ENCODE measurements around the gene TRIM64. TPM values are rescaled to one million over a fixed set of nuclear protein-coding genes. Genes with fewer than 3 reads are reported as not detected.
"Not testable (repeated sequence)": the region's sequence is repeated elsewhere in the genome, so short reads cannot be mapped to it uniquely, and the experiment has no call there.

The TRIM64 gene, protein sequence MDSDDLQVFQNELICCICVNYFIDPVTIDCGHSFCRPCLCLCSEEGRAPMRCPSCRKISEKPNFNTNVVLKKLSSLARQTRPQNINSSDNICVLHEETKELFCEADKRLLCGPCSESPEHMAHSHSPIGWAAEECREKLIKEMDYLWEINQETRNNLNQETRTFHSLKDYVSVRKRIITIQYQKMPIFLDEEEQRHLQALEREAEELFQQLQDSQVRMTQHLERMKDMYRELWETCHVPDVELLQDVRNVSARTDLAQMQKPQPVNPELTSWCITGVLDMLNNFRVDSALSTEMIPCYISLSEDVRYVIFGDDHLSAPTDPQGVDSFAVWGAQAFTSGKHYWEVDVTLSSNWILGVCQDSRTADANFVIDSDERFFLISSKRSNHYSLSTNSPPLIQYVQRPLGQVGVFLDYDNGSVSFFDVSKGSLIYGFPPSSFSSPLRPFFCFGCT
- polyA plus RNA-seq (2013, experiment 1 of 2) = not detected
- not detected for polyA plus RNA-seq (2013, experiment 2 of 2)

DNA sequence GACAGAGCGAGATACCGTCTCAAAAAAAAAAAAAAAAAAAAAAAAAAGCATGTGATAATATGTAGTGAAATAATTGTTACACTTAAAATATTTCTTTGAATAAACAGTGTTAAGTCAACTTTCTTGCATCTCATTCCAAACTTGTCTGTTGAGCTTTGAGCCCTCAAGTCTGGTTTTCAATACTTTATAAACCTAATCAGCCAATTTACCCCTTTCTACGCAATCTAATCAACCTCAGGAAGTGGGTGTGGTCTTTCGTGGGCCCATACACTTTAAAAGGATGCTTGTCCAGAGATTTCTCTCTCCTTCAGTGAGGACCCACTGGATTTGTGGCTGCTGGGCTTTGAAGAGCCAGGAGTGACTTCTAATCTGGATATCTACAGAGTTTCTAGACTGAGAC lies at the start of gene TRIM64:
TSS of gene TRIM64 (plus strand) at position 301 of the 400 bp plus-strand sequence. CDS start 2,467 bp downstream, outside the sequence.
- not testable (repeated sequence) for H3K36me3 ChIP-seq (ENCODE audit: control insufficient read depth, insufficient read depth, low read length); H3K4me1 ChIP-seq (ENCODE audit: control insufficient read depth, insufficient read depth, low read length, poor library complexity, severe bottlenecking); H3K9me3 ChIP-seq (ENCODE audit: control insufficient read depth, low read length); H3K27ac ChIP-seq (ENCODE audit: low read depth, low read length, severe bottlenecking); H3K4me3 ChIP-seq (ENCODE audit: extremely low read depth, insufficient read depth, low read length, poor library complexity, severe bottlenecking)
- no CpG with 5 or more reads among the region's 4 CpGs for WGBS, 2 experiments (ENCODE audit: insufficient coverage in 2 of 2)

DNA sequence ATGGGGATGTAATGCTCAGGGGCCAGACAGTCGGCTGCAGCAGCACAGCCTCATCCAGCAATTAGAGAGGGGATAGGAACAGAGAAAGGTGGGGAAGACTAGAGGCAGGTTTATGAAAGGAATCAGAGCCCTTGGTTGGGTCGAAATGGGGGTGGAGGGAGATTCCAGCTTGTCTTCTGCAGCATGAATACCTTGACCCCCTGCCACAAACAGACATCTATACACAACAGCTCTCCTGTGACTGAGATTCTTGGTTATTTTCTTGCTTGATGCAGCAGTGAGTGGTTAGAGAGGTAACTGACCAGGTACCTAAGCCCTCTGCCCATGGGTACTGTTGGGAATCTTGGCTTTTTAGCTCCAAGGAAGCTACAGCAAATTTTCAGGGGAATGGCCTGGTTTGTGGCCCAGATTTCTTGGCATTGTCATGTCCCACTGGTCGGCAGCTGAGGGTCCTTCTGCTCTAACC lies 43.6 kb upstream of the TRIM64 start, which contains the start of gene TRIM49D1:
TSS of gene TRIM49D1 (minus strand) at position 51 of the 466 bp plus-strand sequence. CDS start 4,535 bp downstream, outside the sequence.
- 67 to 83% methylated on average over 1 of the region's 3 CpGs for WGBS, 2 experiments (ENCODE audit: insufficient coverage in 2 of 2)

DNA sequence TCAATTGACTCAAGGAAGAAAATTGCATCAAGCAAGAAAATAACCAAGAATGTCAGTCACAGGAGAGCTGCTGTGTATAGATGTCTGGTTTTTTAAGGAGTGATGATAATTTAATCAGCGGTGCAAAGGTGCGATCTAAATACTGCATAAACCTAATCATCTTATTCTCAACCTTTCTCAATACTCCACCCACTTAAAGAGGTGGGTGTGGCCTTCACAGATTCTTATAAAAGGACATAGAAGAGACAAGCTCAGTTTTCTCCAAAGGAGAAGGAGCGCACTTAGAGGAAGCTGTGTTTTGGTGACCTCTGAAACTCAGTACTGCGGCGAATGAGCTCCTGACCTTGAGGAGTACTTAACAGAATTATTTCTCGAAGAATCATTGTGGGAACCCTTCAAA lies 42.1 kb upstream of the TRIM64 start, which contains the start of gene TRIM49D2:
TSS of gene TRIM49D2 (plus strand) at position 301 of the 400 bp plus-strand sequence. CDS start 2,698 bp downstream, outside the sequence.
- H3K4me3 ChIP-seq (ENCODE audit: extremely low read depth, insufficient read depth, low read length, poor library complexity, severe bottlenecking); H3K4me1 ChIP-seq (ENCODE audit: control insufficient read depth, insufficient read depth, low read length, poor library complexity, severe bottlenecking); H3K36me3 ChIP-seq (ENCODE audit: control insufficient read depth, insufficient read depth, low read length); H3K9me3 ChIP-seq (ENCODE audit: control insufficient read depth, low read length); H3K27ac ChIP-seq (ENCODE audit: low read depth, low read length, severe bottlenecking): not testable (repeated sequence)
- no CpG with 5 or more reads among the region's 6 CpGs for WGBS, 2 experiments (ENCODE audit: insufficient coverage in 2 of 2)

More for the DNA sequence above, 43.6 kb upstream of the TRIM64 start, which contains the start of gene TRIM49D1:
- no peak within 1 kb of the TSS for H3K4me3 ChIP-seq (ENCODE audit: extremely low read depth, insufficient read depth, low read length, poor library complexity, severe bottlenecking)
- no peak within 1 kb of the TSS for H3K27ac ChIP-seq (ENCODE audit: low read depth, low read length, severe bottlenecking)
- H3K36me3 ChIP-seq (ENCODE audit: control insufficient read depth, insufficient read depth, low read length) = no peaks in the 10 kb centered on the region
- no peaks in the 10 kb centered on the region for H3K4me1 ChIP-seq (ENCODE audit: control insufficient read depth, insufficient read depth, low read length, poor library complexity, severe bottlenecking)
- H3K9me3 ChIP-seq (ENCODE audit: control insufficient read depth, low read length) = no peaks in the 10 kb centered on the region

DNA sequence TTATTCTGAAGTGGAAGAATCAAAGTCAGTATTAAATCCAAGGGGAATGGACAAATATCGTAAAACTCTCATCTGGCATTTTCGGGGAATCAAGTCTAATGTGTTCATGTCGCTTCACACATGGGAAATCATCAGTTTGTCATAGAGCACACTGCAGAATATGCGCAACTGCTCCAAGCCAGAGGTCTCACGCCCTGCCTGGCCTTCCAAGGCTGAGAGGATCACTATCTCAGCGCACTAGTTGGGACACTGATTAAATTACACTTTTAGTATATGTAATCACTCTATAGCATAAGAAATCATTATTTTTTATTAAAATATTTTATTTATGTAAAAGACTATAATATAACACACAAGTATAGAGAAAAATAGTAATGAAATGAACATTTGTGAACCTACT lies 5.0 kb upstream of the TRIM64 start:
- H3K4me3 ChIP-seq (ENCODE audit: extremely low read depth, insufficient read depth, low read length, poor library complexity, severe bottlenecking); H3K9me3 ChIP-seq (ENCODE audit: control insufficient read depth, low read length); H3K36me3 ChIP-seq (ENCODE audit: control insufficient read depth, insufficient read depth, low read length); H3K4me1 ChIP-seq (ENCODE audit: control insufficient read depth, insufficient read depth, low read length, poor library complexity, severe bottlenecking); H3K27ac ChIP-seq (ENCODE audit: low read depth, low read length, severe bottlenecking): not testable (repeated sequence)
- no CpG with 5 or more reads among the region's 6 CpGs for WGBS, 2 experiments (ENCODE audit: insufficient coverage in 2 of 2)
